Measurements from ENCODE around the gene HDGFL3. TPM values are rescaled to one million over a fixed set of nuclear protein-coding genes. Genes with fewer than 3 reads are reported as not detected.

HDGFL3 gene
- total and polyA plus RNA-seq, 9 of the 15 experiments (the other 6 are each of a cell fraction or from before 2014, with no cell fraction given) = 6.7 to 42.0 (median 31.4) TPM

DNA sequence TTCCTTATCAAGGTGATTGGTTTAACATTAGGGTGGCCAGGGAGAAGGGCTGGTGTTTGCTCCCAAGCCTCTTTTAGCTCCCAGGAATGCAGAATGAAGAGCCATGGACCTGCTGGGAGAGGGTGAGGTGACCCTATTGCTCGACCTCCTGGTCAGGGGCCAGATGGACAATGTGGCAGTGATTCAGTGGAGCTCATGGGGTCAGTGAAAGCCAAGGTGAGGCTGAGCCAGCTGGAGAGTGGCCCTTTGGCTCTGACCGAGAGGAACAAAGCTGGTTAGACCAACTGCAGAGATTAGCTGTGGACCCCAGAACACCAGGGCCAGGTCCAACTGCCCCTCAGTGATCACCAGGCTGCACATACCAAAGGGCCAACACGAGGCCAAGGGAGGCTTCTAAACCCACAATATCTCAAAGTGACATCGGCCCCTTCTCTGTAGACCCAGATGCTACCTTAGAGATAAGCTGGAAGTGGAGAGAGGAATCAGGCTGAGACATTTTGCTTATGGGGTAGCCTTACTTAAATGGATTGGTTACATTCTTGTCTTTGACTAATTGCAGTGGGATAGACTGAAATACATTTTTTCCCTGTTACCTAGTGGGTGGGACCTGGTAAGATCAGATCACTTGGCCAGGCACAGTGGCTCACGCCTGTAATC, 124.8 kb downstream of the HDGFL3 start:
- ATAC-seq = peak; percentile 58
- Histone ChIP-seq H3K9ac (ENCODE audit: insufficient read depth in 1 of 2, low read depth in 2 of 2, low read length in 2 of 2) (peak overlapping the region in 1 of 2 experiments; percentile 72; a peak in 1 of 4 replicates), H4K20me1 (replicated peaks; ENCODE audit: control insufficient read depth, insufficient read depth, low read length) (no peaks in the 10 kb centered on the region), H3K9me3 (replicated peaks; ENCODE audit: control insufficient read depth, insufficient read depth, low read depth, low read length) (no peaks in the 10 kb centered on the region), H3K4me1 (replicated peaks in 1 of 2; ENCODE audit: control insufficient read depth in 2 of 2, insufficient read depth in 2 of 2, low read length in 2 of 2) (peaks cover 5 to 17% of the 10 kb centered on the region in 2 experiments), H2AFZ (ENCODE audit: low read depth, low read length) (peak overlapping the region; percentile 17; the same call in 1 of the 2 replicates), H3K36me3 (ENCODE audit: control insufficient read depth, insufficient read depth, low read length) (no peaks in the 10 kb centered on the region), H3K79me2 (ENCODE audit: control insufficient read depth, insufficient read depth, low read length) (no peaks in the 10 kb centered on the region), H3K9me1 (ENCODE audit: control insufficient read depth, insufficient read depth, low read length) (no peaks in the 10 kb centered on the region), H3K4me3 (no peak overlapping the region), H3K27ac (ENCODE audit: extremely low read depth, low read depth, low read length) (no peak overlapping the region), H3K27me3 (ENCODE audit: control insufficient read depth in 2 of 2, insufficient read depth in 2 of 2, low read length in 2 of 2) (peaks cover 2 to 8% of the 10 kb centered on the region in 2 experiments; a peak in 3 of 5 replicates), H3K4me2 (ENCODE audit: insufficient read depth, low read length) (peak overlapping the region; percentile 43)
- WGBS (ENCODE audit: insufficient coverage, low coverage, missing lambda C conversion rate) = 6% methylated on average over 5 of the region's 5 CpGs
- BruUV-seq (replicated peaks) = no TSS peak
- FAIRE-seq = no peak
- in situ Hi-C loops (cut with MboI) = no loop called here
- CTCF ChIA-PET (ENCODE audit: low intra/inter-chr PET ratio) = no interaction called here
- intact Hi-C loops (cut with micrococcal nuclease) = no loop called here
- POLR2A ChIA-PET = interaction anchor here (0.7 to 2.0 kb wide), 4 partner anchors 10 to 542 kb away, joined by 3 to 6 read pairs (median 3); no protein-coding TSS in a partner anchor
- peak in 2 of 4 experiments; percentile 37 to 47 for DNase-seq (ENCODE audit: extremely low read depth in 1 of 4, low spot score in 3 of 4)
- TF ChIP-seq FOXK2 (conservative IDR thresholded peaks at IDR 0.05 in 1 of 2, IDR thresholded peaks at IDR 0.05 in 1 of 2; ENCODE audit: low read depth in 2 of 2) (no peak), KDM1A (IDR thresholded peaks at IDR 0.05) (no peak; a peak in 1 of 4 replicates), RBM25 (IDR thresholded peaks at IDR 0.05; ENCODE audit: low read depth, low read length, severe bottlenecking) (no peak), ZNF436 (CRISPR knock-in tag; IDR thresholded peaks at IDR 0.05) (no peak), TOE1 (IDR thresholded peaks at IDR 0.05; ENCODE audit: borderline replicate concordance) (no peak), TOE1 (CRISPR knock-in tag; IDR thresholded peaks at IDR 0.05; ENCODE audit: borderline replicate concordance, low read depth) (no peak), ZNF212 (CRISPR knock-in tag; IDR thresholded peaks at IDR 0.05) (no peak), SMARCE1 (IDR thresholded peaks at IDR 0.05) (peak; percentile 20; the same call in 1 of the 2 replicates), ESRRB (CRISPR knock-in tag; IDR thresholded peaks at IDR 0.05; ENCODE audit: borderline replicate concordance) (no peak), TEAD2 (tag; IDR thresholded peaks at IDR 0.05) (no peak), FIP1L1 (IDR thresholded peaks at IDR 0.05; ENCODE audit: low read depth, low read length, poor library complexity, severe bottlenecking) (no peak), ZFP36 (IDR thresholded peaks at IDR 0.05; ENCODE audit: low read depth, low read length, partially characterized antibody) (no peak), SLC30A9 (CRISPR knock-in tag; IDR thresholded peaks at IDR 0.05) (no peak)
- TF ChIP-seq, protein P1, sequence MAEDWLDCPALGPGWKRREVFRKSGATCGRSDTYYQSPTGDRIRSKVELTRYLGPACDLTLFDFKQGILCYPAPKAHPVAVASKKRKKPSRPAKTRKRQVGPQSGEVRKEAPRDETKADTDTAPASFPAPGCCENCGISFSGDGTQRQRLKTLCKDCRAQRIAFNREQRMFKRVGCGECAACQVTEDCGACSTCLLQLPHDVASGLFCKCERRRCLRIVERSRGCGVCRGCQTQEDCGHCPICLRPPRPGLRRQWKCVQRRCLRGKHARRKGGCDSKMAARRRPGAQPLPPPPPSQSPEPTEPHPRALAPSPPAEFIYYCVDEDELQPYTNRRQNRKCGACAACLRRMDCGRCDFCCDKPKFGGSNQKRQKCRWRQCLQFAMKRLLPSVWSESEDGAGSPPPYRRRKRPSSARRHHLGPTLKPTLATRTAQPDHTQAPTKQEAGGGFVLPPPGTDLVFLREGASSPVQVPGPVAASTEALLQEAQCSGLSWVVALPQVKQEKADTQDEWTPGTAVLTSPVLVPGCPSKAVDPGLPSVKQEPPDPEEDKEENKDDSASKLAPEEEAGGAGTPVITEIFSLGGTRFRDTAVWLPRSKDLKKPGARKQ (CRISPR knock-in tag; IDR thresholded peaks at IDR 0.05) = no peak
- TF ChIP-seq, protein P2, sequence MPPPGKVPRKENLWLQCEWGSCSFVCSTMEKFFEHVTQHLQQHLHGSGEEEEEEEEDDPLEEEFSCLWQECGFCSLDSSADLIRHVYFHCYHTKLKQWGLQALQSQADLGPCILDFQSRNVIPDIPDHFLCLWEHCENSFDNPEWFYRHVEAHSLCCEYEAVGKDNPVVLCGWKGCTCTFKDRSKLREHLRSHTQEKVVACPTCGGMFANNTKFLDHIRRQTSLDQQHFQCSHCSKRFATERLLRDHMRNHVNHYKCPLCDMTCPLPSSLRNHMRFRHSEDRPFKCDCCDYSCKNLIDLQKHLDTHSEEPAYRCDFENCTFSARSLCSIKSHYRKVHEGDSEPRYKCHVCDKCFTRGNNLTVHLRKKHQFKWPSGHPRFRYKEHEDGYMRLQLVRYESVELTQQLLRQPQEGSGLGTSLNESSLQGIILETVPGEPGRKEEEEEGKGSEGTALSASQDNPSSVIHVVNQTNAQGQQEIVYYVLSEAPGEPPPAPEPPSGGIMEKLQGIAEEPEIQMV (tag; conservative IDR thresholded peaks at IDR 0.05; ENCODE audit: low read depth) = no peak
- TF ChIP-seq, protein P3, sequence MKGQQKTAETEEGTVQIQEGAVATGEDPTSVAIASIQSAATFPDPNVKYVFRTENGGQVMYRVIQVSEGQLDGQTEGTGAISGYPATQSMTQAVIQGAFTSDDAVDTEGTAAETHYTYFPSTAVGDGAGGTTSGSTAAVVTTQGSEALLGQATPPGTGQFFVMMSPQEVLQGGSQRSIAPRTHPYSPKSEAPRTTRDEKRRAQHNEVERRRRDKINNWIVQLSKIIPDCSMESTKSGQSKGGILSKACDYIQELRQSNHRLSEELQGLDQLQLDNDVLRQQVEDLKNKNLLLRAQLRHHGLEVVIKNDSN (CRISPR knock-in tag; IDR thresholded peaks at IDR 0.05) = no peak
- TF ChIP-seq, protein P4, sequence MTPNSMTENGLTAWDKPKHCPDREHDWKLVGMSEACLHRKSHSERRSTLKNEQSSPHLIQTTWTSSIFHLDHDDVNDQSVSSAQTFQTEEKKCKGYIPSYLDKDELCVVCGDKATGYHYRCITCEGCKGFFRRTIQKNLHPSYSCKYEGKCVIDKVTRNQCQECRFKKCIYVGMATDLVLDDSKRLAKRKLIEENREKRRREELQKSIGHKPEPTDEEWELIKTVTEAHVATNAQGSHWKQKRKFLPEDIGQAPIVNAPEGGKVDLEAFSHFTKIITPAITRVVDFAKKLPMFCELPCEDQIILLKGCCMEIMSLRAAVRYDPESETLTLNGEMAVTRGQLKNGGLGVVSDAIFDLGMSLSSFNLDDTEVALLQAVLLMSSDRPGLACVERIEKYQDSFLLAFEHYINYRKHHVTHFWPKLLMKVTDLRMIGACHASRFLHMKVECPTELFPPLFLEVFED (CRISPR knock-in tag; conservative IDR thresholded peaks at IDR 0.05) = no peak
